K562 (cell line): ENCODE measurements around the gene STX19. TPM values are rescaled to one million over a fixed set of nuclear protein-coding genes. Genes with fewer than 3 reads are reported as not detected.

Experiments used
- ATAC-seq: fragments of 200-7000 bp; cut with Tn5 transposase; 3 replicates; pipeline ENCODE4 v1.9.1; 2020; ENCODE audit warnings: moderate library complexity
- BruUV-seq: library from RNA; stranded (reverse); fragments of 400-500 nt; replicated peaks from 2 replicates; lab custom pipeline; 2021; lab: Mats Ljungman, UMichigan
- CTCF ChIA-PET: fragments of 300-600 bp; formaldehyde crosslinking; extraction: SDS; loops from one replicate; lab custom pipeline; 2021; ENCODE audit warnings: low intra/inter-chr PET ratio; lab: Yijun Ruan, JAX
- POLR2A ChIA-PET: fragments of 300-600, 350-650 bp; sonication (Branson Sonifier 250); formaldehyde crosslinking; extraction: SDS; loops from one replicate; lab custom pipeline; 2021; ENCODE audit warnings: antibody characterized with exemption, inconsistent platforms; lab: Yijun Ruan, JAX
- DNase-seq, 4 experiments: peaks; one replicate each; pipeline versions ENCODE4 v3.0.0 to v3.0.0-alpha.2; 2011 to 2018; ENCODE audit warnings: low spot score in 3 of 4, mixed read lengths in 3 of 4; ENCODE audit errors: extremely low read depth in 1 of 4
- FAIRE-seq: peaks from 2 replicates; lab custom pipeline; 2011; peaks lifted over from hg19 to GRCh38; lab: Jason Lieb, UNC
- H2AFZ ChIP-seq: 2 replicates; pipeline ENCODE4 v1.6.0; 2011; ENCODE audit warnings: low read depth, low read length, control low read depth, inconsistent platforms
- H3K27ac ChIP-seq: fragments of 200-600 bp; 3 replicates; pipeline ENCODE4 v1.8.0; 2011; ENCODE audit warnings: low read depth, mild to moderate bottlenecking, control low read depth, inconsistent platforms, low read length, moderate library complexity, mixed read lengths; ENCODE audit errors: extremely low read depth
- H3K27me3 ChIP-seq, 2 experiments: fragments of 300-600 bp in 1 of 2; 2 replicates in 1 of 2; 3 replicates in 1 of 2; pipeline versions ENCODE4 v1.6.0 to v1.8.0; 2011; ENCODE audit warnings: inconsistent platforms in 2 of 2, low read length in 2 of 2, mild to moderate bottlenecking in 1 of 2, mixed read lengths in 1 of 2, moderate library complexity in 1 of 2; ENCODE audit not compliant: control insufficient read depth in 2 of 2, insufficient read depth in 2 of 2
- H3K36me3 ChIP-seq: fragments of 300-600 bp; 3 replicates; pipeline ENCODE4 v1.8.0; 2011; ENCODE audit warnings: mild to moderate bottlenecking, low read length, inconsistent platforms; ENCODE audit not compliant: control insufficient read depth, insufficient read depth
- H3K4me1 ChIP-seq, 2 experiments: fragments of 200-600 bp in 1 of 2; replicated peaks in 1 of 2; 2 replicates in 1 of 2; 3 replicates in 1 of 2; pipeline versions ENCODE4 v1.5.1 to v1.8.0; 2011; ENCODE audit warnings: inconsistent platforms in 2 of 2, low read length in 2 of 2, mild to moderate bottlenecking in 1 of 2, mixed read lengths in 1 of 2, moderate library complexity in 1 of 2; ENCODE audit not compliant: control insufficient read depth in 2 of 2, insufficient read depth in 2 of 2
- H3K4me2 ChIP-seq: 2 replicates; pipeline ENCODE4 v1.6.1; 2011; ENCODE audit warnings: low read length, control low read depth, inconsistent platforms, mixed read lengths; ENCODE audit not compliant: insufficient read depth
- H3K4me3 ChIP-seq: fragments of 200-600 bp; sonication (generic), shearing (Covaris generic); 2 replicates; pipeline ENCODE4 v1.5.1; 2016; ENCODE audit warnings: control low read depth, inconsistent platforms
- H3K79me2 ChIP-seq: fragments of 200-600 bp; 3 replicates; pipeline ENCODE4 v1.8.0; 2011; ENCODE audit warnings: low read length, inconsistent platforms; ENCODE audit not compliant: control insufficient read depth, insufficient read depth
- H3K9ac ChIP-seq, 2 experiments: 2 replicates each; pipeline versions ENCODE4 v1.6.0 to v1.6.1; 2011; ENCODE audit warnings: low read depth in 2 of 2, low read length in 2 of 2, control low read depth in 1 of 2, inconsistent platforms in 1 of 2, mild to moderate bottlenecking in 1 of 2, mixed read lengths in 1 of 2; ENCODE audit not compliant: insufficient read depth in 1 of 2
- H3K9me1 ChIP-seq: one replicate; pipeline ENCODE4 v1.6.0; 2011; ENCODE audit warnings: inconsistent platforms, mild to moderate bottlenecking, low read length, moderate library complexity; ENCODE audit not compliant: control insufficient read depth, insufficient read depth
- H3K9me3 ChIP-seq: replicated peaks from 2 replicates; pipeline ENCODE4 v1.5.1; 2011; ENCODE audit warnings: low read depth, low read length, inconsistent platforms; ENCODE audit not compliant: control insufficient read depth, insufficient read depth
- H4K20me1 ChIP-seq: replicated peaks from 2 replicates; pipeline ENCODE4 v1.6.1; 2011; ENCODE audit warnings: low read length, inconsistent platforms, mixed read lengths; ENCODE audit not compliant: control insufficient read depth, insufficient read depth
- EP300 ChIP-seq: IDR thresholded peaks from 2 replicates; pipeline ENCODE4 v1.6.1; 2012; ENCODE audit warnings: low read length, improper control_type of control experiment
- TCF3 ChIP-seq: sonication (generic); formaldehyde crosslinking; IDR thresholded peaks from 2 replicates; pipeline ENCODE4 v1.4.0; 2020; ENCODE audit warnings: mild to moderate bottlenecking, missing genetic modification reagents
- WGBS: fragments of 100-300 bp; shearing (Covaris generic); methylation state at CpG from one replicate; pipeline ENCODE4 v1.1.6; 2016; ENCODE audit warnings: low coverage, mixed read lengths; ENCODE audit not compliant: insufficient coverage; ENCODE audit errors: missing lambda C conversion rate; 5-methylcytosine and 5-hydroxymethylcytosine counted together
- in situ Hi-C: fragments of 300-500 bp; cut with MboI; formaldehyde crosslinking; loops from 4 replicates; pipeline ENCODE4 v1.15.0; 2018; ENCODE audit warnings: inconsistent platforms, mixed read lengths
- intact Hi-C: fragments of 100-400 bp; cut with micrococcal nuclease; formaldehyde crosslinking; loops from 2 replicates; pipeline ENCODE4 v1.14.2; 2022
- polyA plus RNA-seq, 8 experiments: library from polyadenylated mRNA; depleted of rRNA in 4 of 8; stranded (reverse) in 5 of 8; unstranded in 3 of 8; fragments of >200 nt; fragmentation: Nextera tagmentation in 2 of 8; fragmentation: Illumina TruSeq in 1 of 8; extraction: Ambion mirVana in 2 of 8; extraction: Trizol in 1 of 8; gene quantifications; 2 replicates each; pipeline versions ENCODE4 v1.2.1 to v1.2.3, GENCODE V29; 2011 to 2014; ENCODE audit warnings: inconsistent platforms in 1 of 8, missing spikeins in 1 of 8
- total RNA-seq, 7 experiments: library from RNA; depleted of rRNA in 6 of 7; stranded (reverse); fragments of >200 nt in 6 of 7; fragmentation: Illumina TruSeq in 2 of 7; extraction: Trizol in 2 of 7; gene quantifications; 2 replicates each; pipeline versions ENCODE4 v1.2.1 to v1.2.3, GENCODE V29; 2011 to 2021; ENCODE audit warnings: low replicate concordance in 1 of 7

Gene STX19
- total and polyA plus RNA-seq, 9 of the 15 experiments (the other 6 are each of a cell fraction or from before 2014, with no cell fraction given): 0.04 TPM; not detected in 8

- no peaks in the 10 kb centered on the region for H3K9me3 ChIP-seq
- 70% methylated on average over 3 of the region's 3 CpGs for WGBS
- no peak overlapping the region for H3K27ac ChIP-seq
- H3K79me2 ChIP-seq: no peaks in the 10 kb centered on the region
- ChIA-PET CTCF (no interaction called here), POLR2A (no interaction called here)
- intact Hi-C loops (no loop called here), in situ Hi-C loops (no loop called here)
- no peak overlapping the region for H2AFZ ChIP-seq
- H3K4me3 ChIP-seq: no peak overlapping the region
- FAIRE-seq: no peak
- no peak for DNase-seq
- no peaks in the 10 kb centered on the region for H4K20me1 ChIP-seq
- no peak overlapping the region for H3K4me2 ChIP-seq
- no peaks in the 10 kb centered on the region for H3K4me1 ChIP-seq
- H3K27me3 ChIP-seq: no peaks in the 10 kb centered on the region
- peaks cover 7% of the 10 kb centered on the region; the same call in 1 of the 3 replicates for H3K36me3 ChIP-seq
- no TSS peak for BruUV-seq
- TF ChIP-seq TCF3 (CRISPR knock-in tag): no peak
- H3K9ac ChIP-seq: no peak overlapping the region
- H3K9me1 ChIP-seq: no peaks in the 10 kb centered on the region
- no peak for ATAC-seq
These were observed 17.1 kb downstream of the STX19 start for GRCh38 chr3:94011233-94011711.

- POLR2A ChIA-PET: no interaction called here
- intact Hi-C loops: no loop called here
- in situ Hi-C loops: no loop called here
- Histone ChIP-seq H4K20me1 (no peaks in the 10 kb centered on the region), H3K9me1 (no peaks in the 10 kb centered on the region), H3K9ac (no peak overlapping the region), H3K9me3 (no peaks in the 10 kb centered on the region), H2AFZ (no peak overlapping the region), H3K36me3 (peaks cover 8% of the 10 kb centered on the region; the same call in 1 of the 3 replicates), H3K4me1 (no peaks in the 10 kb centered on the region), H3K4me2 (no peak overlapping the region), H3K27ac (no peak overlapping the region), H3K79me2 (0 out of 3 replicates have a peak, but pooled peaks cover 3% of the 10 kb centered on the region), H3K27me3 (no peaks in the 10 kb centered on the region), H3K4me3 (no peak overlapping the region)
- no peak for DNase-seq
- 92% methylated on average over 2 of the region's 2 CpGs for WGBS
- FAIRE-seq: no peak
- CTCF ChIA-PET: no interaction called here
- TF ChIP-seq EP300: no peak
- no TSS peak for BruUV-seq
- ATAC-seq: no peak
These were observed 18.8 kb downstream of the STX19 start for GRCh38 chr3:94009608-94010007.
